ENCODE results near the gene ANKRD9. TPM values are rescaled to one million over a fixed set of nuclear protein-coding genes. Genes with fewer than 3 reads are reported as not detected.

ANKRD9 gene
- total and polyA plus RNA-seq, 9 of the 15 experiments (the other 6 are each of a cell fraction or from before 2014, with no cell fraction given): 0.04 to 32.9 (median 5.3) TPM

GRCh38 chr14:102461490-102462338, 47.9 kb downstream of the ANKRD9 start:
- Histone ChIP-seq H3K4me3 (no peak overlapping the region), H3K4me2 (ENCODE audit: insufficient read depth, low read length) (peak overlapping the region; percentile 61), H3K27me3 (ENCODE audit: control insufficient read depth in 2 of 2, insufficient read depth in 2 of 2, low read length in 2 of 2) (no peaks in the 10 kb centered on the region), H3K27ac (ENCODE audit: extremely low read depth, low read depth, low read length) (peak overlapping the region; percentile 21; the same call in 1 of the 3 replicates), H3K9me3 (replicated peaks; ENCODE audit: control insufficient read depth, insufficient read depth, low read depth, low read length) (no peaks in the 10 kb centered on the region), H3K9ac (ENCODE audit: insufficient read depth in 1 of 2, low read depth in 2 of 2, low read length in 2 of 2) (peak overlapping the region; percentile 44 to 60; a peak in 3 of 4 replicates), H4K20me1 (replicated peaks; ENCODE audit: control insufficient read depth, insufficient read depth, low read length) (no peaks in the 10 kb centered on the region), H2AFZ (ENCODE audit: low read depth, low read length) (peak overlapping the region; percentile 77), H3K4me1 (replicated peaks in 1 of 2; ENCODE audit: control insufficient read depth in 2 of 2, insufficient read depth in 2 of 2, low read length in 2 of 2) (peaks cover 0 to 6% of the 10 kb centered on the region in 2 experiments; a peak in 4 of 5 replicates), H3K36me3 (ENCODE audit: control insufficient read depth, insufficient read depth, low read length) (no peaks in the 10 kb centered on the region), H3K9me1 (ENCODE audit: control insufficient read depth, insufficient read depth, low read length) (no peaks in the 10 kb centered on the region), H3K79me2 (ENCODE audit: control insufficient read depth, insufficient read depth, low read length) (no peaks in the 10 kb centered on the region)
- CTCF ChIA-PET (ENCODE audit: low intra/inter-chr PET ratio): no interaction called here
- DNase-seq (ENCODE audit: extremely low read depth in 1 of 4, low spot score in 3 of 4) (peak in 1 of 4 experiments; percentile 24), ATAC-seq (peak; percentile 92), FAIRE-seq (no peak)
- in situ Hi-C loops (cut with MboI): no loop called here
- WGBS (ENCODE audit: insufficient coverage, low coverage, missing lambda C conversion rate): 11% methylated on average over 12 of the region's 14 CpGs
- POLR2A ChIA-PET: interaction anchor here (0.6 to 1.3 kb wide), 5 partner anchors 11 to 23 kb away, joined by 3 to 6 read pairs (median 4); no protein-coding TSS in a partner anchor
- no TSS peak for BruUV-seq (replicated peaks)
- intact Hi-C loops (cut with micrococcal nuclease): no loop called here
- TF ChIP-seq, protein P1, sequence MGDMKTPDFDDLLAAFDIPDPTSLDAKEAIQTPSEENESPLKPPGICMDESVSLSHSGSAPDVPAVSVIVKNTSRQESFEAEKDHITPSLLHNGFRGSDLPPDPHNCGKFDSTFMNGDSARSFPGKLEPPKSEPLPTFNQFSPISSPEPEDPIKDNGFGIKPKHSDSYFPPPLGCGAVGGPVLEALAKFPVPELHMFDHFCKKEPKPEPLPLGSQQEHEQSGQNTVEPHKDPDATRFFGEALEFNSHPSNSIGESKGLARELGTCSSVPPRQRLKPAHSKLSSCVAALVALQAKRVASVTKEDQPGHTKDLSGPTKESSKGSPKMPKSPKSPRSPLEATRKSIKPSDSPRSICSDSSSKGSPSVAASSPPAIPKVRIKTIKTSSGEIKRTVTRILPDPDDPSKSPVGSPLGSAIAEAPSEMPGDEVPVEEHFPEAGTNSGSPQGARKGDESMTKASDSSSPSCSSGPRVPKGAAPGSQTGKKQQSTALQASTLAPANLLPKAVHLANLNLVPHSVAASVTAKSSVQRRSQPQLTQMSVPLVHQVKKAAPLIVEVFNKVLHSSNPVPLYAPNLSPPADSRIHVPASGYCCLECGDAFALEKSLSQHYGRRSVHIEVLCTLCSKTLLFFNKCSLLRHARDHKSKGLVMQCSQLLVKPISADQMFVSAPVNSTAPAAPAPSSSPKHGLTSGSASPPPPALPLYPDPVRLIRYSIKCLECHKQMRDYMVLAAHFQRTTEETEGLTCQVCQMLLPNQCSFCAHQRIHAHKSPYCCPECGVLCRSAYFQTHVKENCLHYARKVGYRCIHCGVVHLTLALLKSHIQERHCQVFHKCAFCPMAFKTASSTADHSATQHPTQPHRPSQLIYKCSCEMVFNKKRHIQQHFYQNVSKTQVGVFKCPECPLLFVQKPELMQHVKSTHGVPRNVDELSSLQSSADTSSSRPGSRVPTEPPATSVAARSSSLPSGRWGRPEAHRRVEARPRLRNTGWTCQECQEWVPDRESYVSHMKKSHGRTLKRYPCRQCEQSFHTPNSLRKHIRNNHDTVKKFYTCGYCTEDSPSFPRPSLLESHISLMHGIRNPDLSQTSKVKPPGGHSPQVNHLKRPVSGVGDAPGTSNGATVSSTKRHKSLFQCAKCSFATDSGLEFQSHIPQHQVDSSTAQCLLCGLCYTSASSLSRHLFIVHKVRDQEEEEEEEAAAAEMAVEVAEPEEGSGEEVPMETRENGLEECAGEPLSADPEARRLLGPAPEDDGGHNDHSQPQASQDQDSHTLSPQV (IDR thresholded peaks at IDR 0.05): peak; percentile 58; the same call in 1 of the 2 replicates
- TF ChIP-seq ELF1 (tag; IDR thresholded peaks at IDR 0.05): no peak
- TF ChIP-seq TAF7 (tag; IDR thresholded peaks at IDR 0.05): peak; percentile 56; the same call in 1 of the 2 replicates
- TF ChIP-seq CTBP1 (IDR thresholded peaks at IDR 0.05; ENCODE audit: borderline replicate concordance): peak; percentile 58; the same call in 1 of the 2 replicates
- TF ChIP-seq THRA (IDR thresholded peaks at IDR 0.05): no peak
- TF ChIP-seq, protein P2, sequence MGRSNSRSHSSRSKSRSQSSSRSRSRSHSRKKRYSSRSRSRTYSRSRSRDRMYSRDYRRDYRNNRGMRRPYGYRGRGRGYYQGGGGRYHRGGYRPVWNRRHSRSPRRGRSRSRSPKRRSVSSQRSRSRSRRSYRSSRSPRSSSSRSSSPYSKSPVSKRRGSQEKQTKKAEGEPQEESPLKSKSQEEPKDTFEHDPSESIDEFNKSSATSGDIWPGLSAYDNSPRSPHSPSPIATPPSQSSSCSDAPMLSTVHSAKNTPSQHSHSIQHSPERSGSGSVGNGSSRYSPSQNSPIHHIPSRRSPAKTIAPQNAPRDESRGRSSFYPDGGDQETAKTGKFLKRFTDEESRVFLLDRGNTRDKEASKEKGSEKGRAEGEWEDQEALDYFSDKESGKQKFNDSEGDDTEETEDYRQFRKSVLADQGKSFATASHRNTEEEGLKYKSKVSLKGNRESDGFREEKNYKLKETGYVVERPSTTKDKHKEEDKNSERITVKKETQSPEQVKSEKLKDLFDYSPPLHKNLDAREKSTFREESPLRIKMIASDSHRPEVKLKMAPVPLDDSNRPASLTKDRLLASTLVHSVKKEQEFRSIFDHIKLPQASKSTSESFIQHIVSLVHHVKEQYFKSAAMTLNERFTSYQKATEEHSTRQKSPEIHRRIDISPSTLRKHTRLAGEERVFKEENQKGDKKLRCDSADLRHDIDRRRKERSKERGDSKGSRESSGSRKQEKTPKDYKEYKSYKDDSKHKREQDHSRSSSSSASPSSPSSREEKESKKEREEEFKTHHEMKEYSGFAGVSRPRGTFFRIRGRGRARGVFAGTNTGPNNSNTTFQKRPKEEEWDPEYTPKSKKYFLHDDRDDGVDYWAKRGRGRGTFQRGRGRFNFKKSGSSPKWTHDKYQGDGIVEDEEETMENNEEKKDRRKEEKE (IDR thresholded peaks at IDR 0.05; ENCODE audit: borderline replicate concordance in 1 of 2, control insufficient read depth in 1 of 2, low read depth in 2 of 2, low read length in 1 of 2): no peak
- no peak for TF ChIP-seq CBX2 (IDR thresholded peaks at IDR 0.05; ENCODE audit: insufficient read depth, low read length, poor library complexity, severe bottlenecking)
- peak; percentile 79 for TF ChIP-seq RBFOX2 (IDR thresholded peaks at IDR 0.05; ENCODE audit: low read depth, low read length)
- TF ChIP-seq ZNF174 (CRISPR knock-in tag; IDR thresholded peaks at IDR 0.05): no peak
- no peak for TF ChIP-seq NEUROD1 (IDR thresholded peaks at IDR 0.05; ENCODE audit: borderline replicate concordance, low read depth, low read length, partially characterized antibody)
